Neural cell (in vitro differentiated cells): Measurements from ENCODE around the gene DRAM1. TPM values are rescaled to one million over a fixed set of nuclear protein-coding genes. Genes with fewer than 3 reads are reported as not detected.

Source experiments
- H2AFZ ChIP-seq: fragments of 200-600, 300-800 bp; sonication (generic), shearing (Covaris generic); 2 replicates; pipeline ENCODE4 v1.6.0; 2014; ENCODE audit warnings: low read depth, mild to moderate bottlenecking, antibody characterized with exemption, low read length, moderate library complexity
- H3F3A ChIP-seq: fragments of 200-600 bp; shearing (Covaris generic); 2 replicates; pipeline ENCODE4 v1.6.1; 2016; ENCODE audit warnings: mild to moderate bottlenecking, moderate library complexity, mixed read lengths, antibody characterized with exemption, low read length; ENCODE audit not compliant: insufficient read depth, poor library complexity, severe bottlenecking
- H3K27ac ChIP-seq: fragments of 200-600, 300-800 bp; sonication (generic), shearing (Covaris generic); 2 replicates; pipeline ENCODE4 v1.5.1; 2014; ENCODE audit warnings: mild to moderate bottlenecking, low read length, moderate library complexity
- H3K27me3 ChIP-seq: fragments of 300-800, 200-600 bp; sonication (generic), shearing (Covaris generic); 2 replicates; pipeline ENCODE4 v1.6.0; 2014; ENCODE audit warnings: mild to moderate bottlenecking, low read depth, low read length, moderate library complexity; ENCODE audit not compliant: insufficient read depth
- H3K36me3 ChIP-seq: fragments of 300-800, 200-600 bp; sonication (generic), shearing (Covaris generic); 2 replicates; pipeline ENCODE4 v1.5.1; 2014; ENCODE audit warnings: mild to moderate bottlenecking, antibody characterized with exemption, low read length, moderate library complexity; ENCODE audit not compliant: insufficient read depth
- H3K4me2 ChIP-seq: fragments of 300-800, 200-600 bp; sonication (generic), shearing (Covaris generic); 2 replicates; pipeline ENCODE4 v1.6.0; 2014; ENCODE audit warnings: mild to moderate bottlenecking, low read length
- H3K4me3 ChIP-seq: fragments of 300-800, 200-600 bp; sonication (generic), shearing (Covaris generic); 2 replicates; pipeline ENCODE4 v1.5.1; 2014; ENCODE audit warnings: mild to moderate bottlenecking, low read length, moderate library complexity
- H3K79me2 ChIP-seq: fragments of 200-600 bp; shearing (Covaris generic); replicated peaks from 2 replicates; pipeline ENCODE4 v1.6.0; 2014; ENCODE audit warnings: mild to moderate bottlenecking, low read length, moderate library complexity; ENCODE audit not compliant: insufficient read depth
- H3K9ac ChIP-seq: fragments of 300-800, 200-600 bp; sonication (generic), shearing (Covaris generic); 2 replicates; pipeline ENCODE4 v1.6.1; 2016; ENCODE audit warnings: mild to moderate bottlenecking, low read length, mixed read lengths
- H3K9me2 ChIP-seq: fragments of 200-600 bp; shearing (Covaris generic); 2 replicates; pipeline ENCODE4 v1.6.1; 2016; ENCODE audit warnings: mild to moderate bottlenecking, low read length, mixed read lengths; ENCODE audit not compliant: insufficient read depth
- H3K9me3 ChIP-seq: fragments of 200-600, 300-800 bp; sonication (generic), shearing (Covaris generic); 2 replicates; pipeline ENCODE4 v1.6.1; 2016; ENCODE audit warnings: mild to moderate bottlenecking, mixed run types, low read length, moderate library complexity, mixed read lengths
- H4K20me1 ChIP-seq: fragments of 200-600 bp; shearing (Covaris generic); 2 replicates; pipeline ENCODE4 v1.6.1; 2016; ENCODE audit warnings: mild to moderate bottlenecking, mixed run types; ENCODE audit not compliant: insufficient read depth
- CTCF ChIP-seq: fragments of 450-650 bp; IDR thresholded peaks from 2 replicates; pipeline ENCODE4 v1.5.1; 2014; ENCODE audit warnings: antibody characterized with exemption, mild to moderate bottlenecking, moderate library complexity; ENCODE audit not compliant: poor library complexity, severe bottlenecking
- EP300 ChIP-seq: fragments of 450-650 bp; conservative IDR thresholded peaks from 2 replicates; pipeline ENCODE4 v1.6.1; 2014; ENCODE audit warnings: antibody characterized with exemption, mild to moderate bottlenecking, moderate library complexity; ENCODE audit not compliant: poor library complexity, severe bottlenecking
- EZH2 ChIP-seq: fragments of 200-600, 300-800 bp; shearing (Covaris generic), sonication (generic); IDR thresholded peaks from 2 replicates; pipeline ENCODE4 v1.6.1; 2014; ENCODE audit warnings: antibody characterized with exemption, low read length, borderline replicate concordance, mild to moderate bottlenecking; ENCODE audit not compliant: insufficient read depth, poor library complexity, severe bottlenecking
- MXI1 ChIP-seq: fragments of 450-650 bp; conservative IDR thresholded peaks from 2 replicates; pipeline ENCODE4 v1.6.1; 2014; ENCODE audit warnings: antibody characterized with exemption, mild to moderate bottlenecking; ENCODE audit not compliant: poor library complexity, severe bottlenecking
- POLR2AphosphoS5 ChIP-seq: IDR thresholded peaks from 2 replicates; pipeline ENCODE4 v1.6.1; 2012
- RAD21 ChIP-seq: fragments of 450-650 bp; conservative IDR thresholded peaks from 2 replicates; pipeline ENCODE4 v1.6.1; 2014; ENCODE audit warnings: antibody characterized with exemption, mild to moderate bottlenecking, moderate library complexity
- REST ChIP-seq: IDR thresholded peaks from 2 replicates; pipeline ENCODE4 v1.6.1; 2012; ENCODE audit warnings: borderline replicate concordance
- SMC3 ChIP-seq: fragments of 450-650 bp; conservative IDR thresholded peaks from 2 replicates; pipeline ENCODE4 v1.6.1; 2014; ENCODE audit warnings: antibody characterized with exemption, mild to moderate bottlenecking, moderate library complexity; ENCODE audit not compliant: poor library complexity
- TAF1 ChIP-seq: IDR thresholded peaks from 2 replicates; pipeline ENCODE4 v1.6.1; 2012; ENCODE audit warnings: low read depth
- polyA plus RNA-seq: library from polyadenylated mRNA; depleted of rRNA; stranded (reverse); fragments of >200 nt; gene quantifications from 2 replicates; pipeline ENCODE4 v1.2.3, GENCODE V29; 2014

DRAM1 gene
- polyA plus RNA-seq, 1 donor from 2014 or later = 0.17 TPM

DNA sequence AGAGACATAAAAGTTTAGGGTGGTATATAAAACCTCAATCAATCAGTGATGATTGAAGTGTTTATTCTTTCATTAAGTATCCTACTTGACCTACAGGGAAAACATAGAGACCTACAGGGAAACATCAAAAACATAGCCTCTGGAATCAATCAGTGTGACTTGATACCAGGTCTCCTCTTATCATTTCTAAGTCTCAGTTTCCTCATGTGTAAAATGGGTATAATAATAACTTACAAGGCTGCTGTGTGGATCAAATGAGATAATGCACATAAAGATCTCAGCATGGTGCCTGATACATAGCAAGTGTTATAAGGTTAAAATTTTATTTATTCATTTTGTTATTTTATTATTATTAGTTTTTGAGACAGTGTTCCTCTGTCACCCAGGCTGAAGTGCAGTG is 24.4 kb upstream of the DRAM1 start:
- Histone ChIP-seq H3K79me2 (no peaks in the 10 kb centered on the region), H3K27ac (no peak overlapping the region), H3K9ac (no peak overlapping the region), H3K9me2 (no peaks in the 10 kb centered on the region), H3K9me3 (no peaks in the 10 kb centered on the region), H3K27me3 (no peaks in the 10 kb centered on the region), H3K36me3 (no peaks in the 10 kb centered on the region), H4K20me1 (no peaks in the 10 kb centered on the region), H2AFZ (no peak overlapping the region), H3K4me2 (no peak overlapping the region), H3K4me3 (no peak overlapping the region), H3F3A (no peaks in the 10 kb centered on the region)
- no peak for TF ChIP-seq TAF1
- TF ChIP-seq REST = no peak
- TF ChIP-seq SMC3 = no peak
- TF ChIP-seq EP300 = no peak
- no peak for TF ChIP-seq EZH2
- no peak for TF ChIP-seq CTCF
- no peak for TF ChIP-seq POLR2AphosphoS5
- TF ChIP-seq RAD21 = no peak
- no peak for TF ChIP-seq MXI1

- H3K9me2 ChIP-seq = no peaks in the 10 kb centered on the region
- no peak overlapping the region for H2AFZ ChIP-seq
- TF ChIP-seq TAF1 (no peak), RAD21 (no peak), EZH2 (no peak), CTCF (no peak), MXI1 (no peak), POLR2AphosphoS5 (no peak), SMC3 (no peak), REST (no peak), EP300 (no peak)
- H3F3A ChIP-seq = no peaks in the 10 kb centered on the region
- no peaks in the 10 kb centered on the region for H3K27me3 ChIP-seq
- H3K36me3 ChIP-seq = no peaks in the 10 kb centered on the region
- H4K20me1 ChIP-seq = no peaks in the 10 kb centered on the region
- H3K4me2 ChIP-seq = no peak overlapping the region
- no peak overlapping the region for H3K4me3 ChIP-seq
- no peaks in the 10 kb centered on the region for H3K79me2 ChIP-seq
- H3K9me3 ChIP-seq = no peaks in the 10 kb centered on the region
- no peak overlapping the region for H3K9ac ChIP-seq
- no peak overlapping the region for H3K27ac ChIP-seq
These were observed 22.6 kb upstream of the DRAM1 start for GRCh38 chr12:101854747-101855146.
